NCI-H748 (cell line): Measurements from ENCODE around the gene SNCAIP.
A peak's percentile ranks its signal among the peaks of the same experiment; 100 is the strongest.
"Not testable (repeated sequence)": the region's sequence is repeated elsewhere in the genome, so short reads cannot be mapped to it uniquely, and the experiment has no call there.

Experiments used
- DNase-seq: peaks from one replicate; lab custom pipeline; 2025; ENCODE audit not compliant: unreplicated experiment; lab: John Stamatoyannopoulos, UW

Gene SNCAIP

GRCh38 chr5:122312591-122313406 is 762 bp downstream of the SNCAIP start:
- peak; percentile 79 for DNase-seq

DNA sequence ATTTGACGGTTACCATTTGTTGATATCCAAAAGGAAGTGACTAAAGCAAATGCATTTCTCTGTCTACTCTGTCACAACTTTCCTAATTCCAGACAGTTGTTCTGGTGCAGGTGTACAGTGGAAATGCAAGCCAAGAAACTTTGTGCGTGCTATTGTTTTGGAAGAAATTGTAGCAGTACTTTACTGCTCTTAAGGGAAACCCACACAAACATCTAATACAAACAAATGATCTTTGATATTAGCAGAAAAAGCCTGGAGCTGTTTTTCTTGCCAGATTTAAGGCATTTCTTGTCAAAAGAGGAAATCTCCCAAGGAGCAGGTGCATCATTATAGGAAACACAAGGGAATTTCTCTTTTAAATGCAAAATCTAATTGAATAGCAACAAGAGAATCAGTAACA is 2.0 kb downstream of the SNCAIP start:
- DNase-seq, result no peak

DNA sequence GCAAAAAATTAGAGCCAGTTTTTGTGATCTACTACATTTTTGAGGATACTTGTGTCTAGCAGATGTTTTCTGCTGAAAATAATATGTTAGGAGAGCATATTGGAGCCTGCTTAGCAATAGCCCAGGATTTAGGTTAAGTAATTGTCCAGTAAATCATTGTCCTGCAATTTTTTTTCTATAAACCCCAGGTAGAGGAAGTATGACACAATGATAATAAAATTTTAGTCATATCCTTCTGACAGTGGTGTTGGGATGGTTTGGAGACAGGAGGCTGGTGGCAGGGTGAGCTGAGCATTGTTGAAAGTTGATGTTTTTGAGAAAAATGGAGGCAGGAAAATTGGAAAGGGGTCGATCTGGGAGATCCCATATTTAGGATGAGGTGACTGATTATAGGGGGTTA is 3.5 kb downstream of the SNCAIP start:
- DNase-seq, result no peak

GRCh38 chr5:122316656-122317055 is 4.6 kb downstream of the SNCAIP start:
- peak; percentile 98 for DNase-seq

GRCh38 chr5:122319897-122320296 is 7.9 kb downstream of the SNCAIP start:
- no peak for DNase-seq

GRCh38 chr5:122321921-122322320 is 9.9 kb downstream of the SNCAIP start:
- peak; percentile 26 for DNase-seq

- peak; percentile 62 for DNase-seq
Measured at GRCh38 chr5:122322801-122323548, 10.9 kb downstream of the SNCAIP start.

DNA sequence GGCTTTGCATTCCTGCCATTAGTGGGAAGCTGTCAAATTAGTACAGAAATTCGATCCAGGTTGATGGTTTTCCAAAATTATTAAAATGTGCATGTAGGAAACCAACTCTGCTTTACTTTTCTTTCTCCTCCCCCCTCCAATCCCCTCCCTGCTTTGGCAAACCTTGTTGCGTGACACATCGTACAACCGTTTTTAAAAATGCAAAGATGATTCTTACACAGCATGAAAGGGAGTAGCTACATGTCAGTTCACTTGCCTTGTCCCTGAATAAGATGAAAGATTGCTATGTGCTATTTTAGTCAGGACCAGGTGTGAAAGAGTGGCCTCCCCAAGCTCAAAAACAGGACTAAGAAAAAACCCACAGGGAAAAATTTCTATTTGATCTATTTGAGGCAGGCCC is 11.7 kb downstream of the SNCAIP start:
- no peak for DNase-seq

DNA sequence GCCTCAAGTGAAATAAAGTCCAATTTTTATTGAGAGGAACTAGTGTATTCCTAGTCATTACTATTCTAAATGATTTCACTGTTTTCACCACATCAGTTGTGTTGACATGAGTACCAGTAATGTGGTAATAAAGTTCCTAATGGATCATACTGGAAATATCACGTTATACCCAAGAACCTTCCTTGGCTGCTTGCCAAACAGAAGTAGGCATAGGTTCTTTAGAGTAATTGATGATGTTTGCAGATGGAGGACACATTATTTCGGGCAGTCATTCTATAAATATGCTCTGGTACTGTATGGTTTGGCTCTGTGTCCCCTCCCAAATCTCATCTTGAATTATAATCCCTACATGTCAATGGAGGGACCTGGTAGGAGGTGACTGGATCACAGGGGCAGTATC is 15.1 kb downstream of the SNCAIP start:
- DNase-seq, result peak; percentile 91

GRCh38 chr5:122330881-122331280 is 18.8 kb downstream of the SNCAIP start:
- DNase-seq, result no peak

DNA sequence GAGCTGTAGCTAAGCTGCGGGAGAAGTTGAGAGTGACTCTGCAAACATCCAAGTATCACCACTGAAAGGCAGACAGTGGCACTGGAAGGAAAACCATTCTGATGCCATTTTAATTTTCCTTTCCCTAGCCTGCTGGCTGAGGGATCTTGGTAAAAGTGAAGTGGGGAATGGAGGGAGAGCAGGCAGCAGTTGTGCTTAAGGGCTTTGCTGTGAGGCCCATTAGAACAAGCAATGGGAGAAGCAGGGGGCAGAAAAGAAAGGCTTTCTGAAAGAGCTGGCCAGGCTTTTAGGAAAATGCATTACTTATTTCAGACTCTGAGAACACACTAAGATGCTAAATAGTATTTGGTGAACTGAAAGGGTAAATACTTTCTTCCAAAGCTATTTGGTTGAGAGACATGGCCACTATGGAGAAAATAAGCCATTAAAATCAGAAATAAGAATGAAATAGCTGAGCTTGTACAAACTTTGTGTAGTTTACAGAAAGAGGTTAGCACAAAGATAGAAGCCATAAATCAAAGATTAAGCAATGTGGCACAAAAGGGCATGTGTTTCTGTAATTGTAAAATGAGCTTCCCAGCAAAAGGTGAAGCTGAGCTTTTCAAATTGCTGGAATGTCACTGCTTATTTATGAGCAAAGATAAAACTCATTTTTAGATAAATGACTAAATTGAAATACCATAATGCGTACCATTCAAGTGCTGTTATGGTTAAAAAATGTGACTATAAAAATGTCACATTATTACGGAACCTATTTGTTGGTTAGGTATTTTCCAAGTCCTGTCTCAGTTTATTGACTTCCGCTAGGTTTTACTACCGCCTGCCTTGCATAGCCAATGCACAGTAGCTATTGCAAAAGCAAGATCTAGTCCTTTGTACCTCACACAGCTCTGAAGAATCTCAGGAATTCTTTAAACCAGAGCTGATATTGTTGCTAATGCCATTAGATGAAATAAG is 20.8 kb downstream of the SNCAIP start:
- no peak for DNase-seq

DNA sequence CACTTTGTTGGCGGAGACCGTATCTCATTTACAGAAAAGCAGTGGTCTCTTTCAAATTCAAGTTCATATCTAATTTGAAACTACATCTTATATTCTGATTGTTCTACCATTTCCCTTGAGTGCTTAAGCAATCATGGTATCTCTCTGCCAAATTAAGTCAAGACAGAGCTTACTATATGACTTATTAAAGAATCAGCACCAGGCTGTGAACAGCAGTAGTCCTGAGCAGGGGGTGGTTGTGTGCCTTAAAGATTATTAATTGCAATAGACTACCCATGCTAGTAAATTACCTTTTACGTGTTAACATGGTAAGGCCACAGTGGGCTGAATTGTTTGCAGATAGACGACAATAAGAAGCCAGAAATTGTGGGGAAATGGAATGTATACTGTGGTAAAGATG is 21.5 kb downstream of the SNCAIP start:
- no peak for DNase-seq

GRCh38 chr5:122339591-122339990 is 27.6 kb downstream of the SNCAIP start:
- DNase-seq, result no peak

GRCh38 chr5:122341087-122341486 is 29.1 kb downstream of the SNCAIP start:
- DNase-seq, result no peak

DNA sequence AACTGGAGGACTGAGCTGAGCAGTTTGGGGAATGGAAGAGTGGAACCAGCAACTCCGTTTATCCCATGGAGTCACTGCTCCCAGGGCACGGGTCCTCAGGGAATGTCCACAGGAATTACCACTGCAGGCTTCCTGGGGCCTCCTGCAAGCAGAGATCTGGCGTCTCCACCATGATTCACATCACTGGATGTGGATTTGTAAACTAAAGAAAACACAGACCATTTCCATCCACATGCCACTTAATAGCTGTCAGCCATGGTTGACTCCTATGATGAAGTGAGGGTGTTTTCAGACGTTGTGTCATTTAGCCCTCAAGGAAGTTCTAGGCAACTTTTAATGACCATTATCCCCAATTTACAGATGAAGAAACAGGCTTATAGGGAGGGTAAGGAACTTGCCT is 30.2 kb downstream of the SNCAIP start:
- no peak for DNase-seq

DNA sequence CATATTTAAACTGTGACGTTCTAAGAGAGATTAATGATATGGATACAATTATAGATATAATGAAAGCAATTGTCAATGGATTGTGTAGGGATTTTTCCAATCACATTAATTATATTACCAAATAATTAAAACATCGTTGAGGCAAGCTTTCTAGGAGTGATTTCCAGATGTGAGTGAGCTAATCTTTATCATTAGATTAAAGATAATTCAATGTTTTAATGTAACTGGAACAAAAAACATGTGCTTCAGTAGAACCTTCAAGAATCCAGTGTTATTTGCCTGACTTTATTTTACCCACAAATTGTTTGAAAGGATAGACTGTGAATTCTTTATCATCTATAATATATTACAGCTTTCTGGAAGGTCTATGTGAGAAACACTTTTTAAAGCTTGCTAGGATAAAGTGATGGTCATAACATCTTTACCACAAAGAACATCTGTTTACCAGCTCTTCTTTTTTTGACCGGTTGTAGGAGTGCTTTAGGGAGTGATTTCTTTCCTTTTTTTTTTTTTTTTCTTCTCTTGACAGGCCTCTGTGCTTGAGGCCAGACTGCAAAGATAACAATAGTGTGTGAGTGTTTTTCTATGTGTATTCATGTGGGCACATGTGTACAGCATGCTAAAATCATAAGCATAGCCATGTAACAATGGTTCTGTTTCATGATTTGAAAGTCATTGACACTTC is 35.0 kb downstream of the SNCAIP start:
- DNase-seq, result no peak

DNA sequence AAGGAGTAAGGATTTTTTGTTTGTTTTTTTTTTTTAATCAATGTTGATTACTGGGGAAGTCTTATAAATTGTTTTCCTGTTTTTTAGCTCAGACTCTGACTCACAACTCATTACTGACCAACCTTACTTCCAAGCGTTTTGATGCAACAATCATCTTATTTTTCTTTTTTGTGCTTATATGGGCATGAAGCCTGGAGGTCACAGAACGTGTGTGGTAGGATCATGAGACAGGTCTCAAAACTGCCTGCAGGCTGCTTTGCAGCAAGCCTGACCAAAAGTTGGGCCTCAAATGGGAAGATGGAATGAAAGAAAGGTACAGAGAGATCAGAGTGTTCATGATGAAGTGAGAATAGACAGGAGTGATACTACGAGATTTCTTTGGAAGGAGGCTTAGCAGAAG is 38.5 kb downstream of the SNCAIP start:
- no peak for DNase-seq

DNA sequence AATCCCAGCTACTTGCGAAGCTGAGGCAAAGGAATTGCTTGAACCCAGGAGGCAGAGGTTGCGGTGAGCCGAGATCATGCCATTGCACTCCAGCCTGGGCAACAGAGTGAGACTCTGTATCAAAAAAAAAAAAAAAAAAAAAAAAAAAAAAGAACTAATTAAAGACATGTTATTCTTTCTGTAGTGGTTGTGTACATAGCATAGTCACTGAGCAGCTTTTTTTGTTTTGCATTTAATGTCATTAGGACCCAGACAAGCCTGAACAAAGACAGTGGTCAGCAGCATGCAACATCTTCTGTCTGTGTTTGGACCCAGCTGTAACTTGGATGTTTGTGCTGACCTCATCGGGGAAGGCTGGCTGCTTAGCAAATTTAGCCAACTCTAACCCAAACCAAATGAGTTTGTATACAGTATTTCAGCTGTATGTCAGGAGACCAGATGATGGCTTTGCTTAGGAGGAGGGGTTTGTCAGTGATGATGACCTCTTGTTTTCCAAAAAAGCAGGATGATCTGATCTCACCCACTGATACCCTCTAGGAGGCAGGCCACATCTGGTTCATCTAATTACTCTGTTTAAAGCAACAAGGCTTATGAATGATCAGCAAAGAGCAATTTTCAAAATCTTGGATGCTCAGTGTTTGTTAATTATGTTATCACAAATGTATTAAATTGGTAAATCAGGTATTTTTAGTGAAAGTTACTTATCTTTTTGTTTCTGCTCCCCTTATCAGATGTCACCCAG is 39.5 kb downstream of the SNCAIP start:
- peak; percentile 61 for DNase-seq

DNA sequence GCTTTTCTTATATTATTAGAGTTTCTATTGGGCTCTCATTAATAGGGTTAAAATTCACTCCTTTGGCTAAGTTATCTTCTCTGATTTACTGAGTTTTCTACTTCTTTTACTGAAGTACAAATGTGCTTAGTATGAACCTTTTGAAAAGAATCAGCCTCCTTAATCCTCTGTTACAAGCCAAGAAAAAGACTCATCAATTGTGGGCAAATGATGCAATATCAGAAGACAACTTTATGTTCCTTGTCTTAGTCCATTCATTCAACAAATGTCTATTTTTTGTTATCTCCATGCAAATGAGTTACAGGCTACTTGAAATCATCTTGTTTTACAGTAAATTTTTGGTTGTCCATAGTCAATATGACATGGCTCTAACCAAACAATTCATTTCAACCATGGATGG is 40.3 kb downstream of the SNCAIP start:
- no peak for DNase-seq

- DNase-seq, result not testable (repeated sequence)
Measured at GRCh38 chr5:122353361-122353760, 41.3 kb downstream of the SNCAIP start.
